Gastroesophageal sphincter (tissue), 3 donors: ENCODE data around the gene NKAIN2.

Experiments used
- POLR2AphosphoS5 ChIP-seq: sonication (generic); formaldehyde crosslinking; IDR thresholded peaks from one replicate; pipeline ENCODE4 v1.6.1; 2017; ENCODE audit warnings: antibody characterized with exemption
- TF ChIP-seq, protein P1 (sequence below), 4 experiments: fragments of 200-600 bp in 2 of 4; fragments of 450-650 bp in 2 of 4; sonication (generic) in 1 of 4; IDR thresholded peaks; one replicate each; pipeline ENCODE4 v1.5.1; 2017 to 2019; ENCODE audit warnings: antibody characterized with exemption in 4 of 4, mild to moderate bottlenecking in 2 of 4, moderate library complexity in 2 of 4

DNA sequence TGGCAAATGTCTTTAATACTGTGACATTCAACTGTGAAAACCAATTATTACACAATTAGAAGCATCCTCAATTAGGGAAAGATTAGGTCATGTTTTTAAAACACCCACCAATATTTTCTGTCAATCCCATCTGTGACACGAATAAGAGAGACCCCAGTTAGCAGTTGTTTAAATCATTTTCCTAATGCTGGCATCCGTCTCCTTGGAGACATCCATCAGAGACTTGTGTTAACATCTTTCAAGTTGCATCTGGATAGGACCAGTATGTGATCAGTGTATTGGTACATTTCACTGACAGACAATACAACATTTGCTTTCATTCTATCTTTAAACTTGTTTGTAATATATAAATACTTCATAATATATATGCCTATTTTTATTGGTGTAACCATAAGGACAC lies 737.9 kb downstream of the NKAIN2 start:
- TF ChIP-seq POLR2AphosphoS5, result no peak
- TF ChIP-seq, protein P1, sequence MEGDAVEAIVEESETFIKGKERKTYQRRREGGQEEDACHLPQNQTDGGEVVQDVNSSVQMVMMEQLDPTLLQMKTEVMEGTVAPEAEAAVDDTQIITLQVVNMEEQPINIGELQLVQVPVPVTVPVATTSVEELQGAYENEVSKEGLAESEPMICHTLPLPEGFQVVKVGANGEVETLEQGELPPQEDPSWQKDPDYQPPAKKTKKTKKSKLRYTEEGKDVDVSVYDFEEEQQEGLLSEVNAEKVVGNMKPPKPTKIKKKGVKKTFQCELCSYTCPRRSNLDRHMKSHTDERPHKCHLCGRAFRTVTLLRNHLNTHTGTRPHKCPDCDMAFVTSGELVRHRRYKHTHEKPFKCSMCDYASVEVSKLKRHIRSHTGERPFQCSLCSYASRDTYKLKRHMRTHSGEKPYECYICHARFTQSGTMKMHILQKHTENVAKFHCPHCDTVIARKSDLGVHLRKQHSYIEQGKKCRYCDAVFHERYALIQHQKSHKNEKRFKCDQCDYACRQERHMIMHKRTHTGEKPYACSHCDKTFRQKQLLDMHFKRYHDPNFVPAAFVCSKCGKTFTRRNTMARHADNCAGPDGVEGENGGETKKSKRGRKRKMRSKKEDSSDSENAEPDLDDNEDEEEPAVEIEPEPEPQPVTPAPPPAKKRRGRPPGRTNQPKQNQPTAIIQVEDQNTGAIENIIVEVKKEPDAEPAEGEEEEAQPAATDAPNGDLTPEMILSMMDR (IDR thresholded peaks at IDR 0.05), result no peak
